Tibial nerve (tissue), 3 donors: Measurements from ENCODE around the gene PIEZO1.

Experiments used
- CTCF ChIP-seq, 5 experiments: fragments of 200-600 bp in 3 of 5; fragments of 450-650 bp in 2 of 5; sonication (generic) in 3 of 5; IDR thresholded peaks; one replicate each; pipeline ENCODE4 v1.5.1; 2016 to 2019; ENCODE audit warnings: antibody characterized with exemption in 5 of 5, mild to moderate bottlenecking in 3 of 5, moderate library complexity in 2 of 5
- POLR2A ChIP-seq, 2 donors: fragments of 450-650 bp; IDR thresholded peaks; one replicate each; pipeline ENCODE4 v1.6.1; 2017; ENCODE audit warnings: antibody characterized with exemption in 2 of 2, mild to moderate bottlenecking in 2 of 2, moderate library complexity in 2 of 2

- TF ChIP-seq CTCF (IDR thresholded peaks at IDR 0.05) = no peak
- TF ChIP-seq POLR2A (IDR thresholded peaks at IDR 0.05) = no peak
Measured at GRCh38 chr16:88778271-88778525, 6.8 kb downstream of the PIEZO1 start.
